ENCODE measurements around the gene ELK4.

ELK4 gene

GRCh38 chr1:205576011-205576410, 55.8 kb downstream of the ELK4 start:
- H3K18ac ChIP-seq (ENCODE audit: low read length), result no peak overlapping the region
- H3K4me2 ChIP-seq (ENCODE audit: low read length), result no peak overlapping the region
- H3K79me1 ChIP-seq (ENCODE audit: low read length), result no peaks in the 10 kb centered on the region
- no peak overlapping the region for H2BK15ac ChIP-seq (replicated peaks; ENCODE audit: low read depth)
- H2BK120ac ChIP-seq (ENCODE audit: low read depth, low read length), result no peak overlapping the region
- H3K4ac ChIP-seq (ENCODE audit: low read depth, low read length), result no peak overlapping the region
- no CpG with 5 or more reads among the region's 3 CpGs for WGBS (ENCODE audit: extremely low coverage, insufficient coverage, low lambda C conversion rate)
- no peak overlapping the region for H2BK5ac ChIP-seq (ENCODE audit: low read length)
- H3K27ac ChIP-seq (ENCODE audit: low read depth, low read length), result no peak overlapping the region
- no peak overlapping the region for H3K23ac ChIP-seq (ENCODE audit: low read length)
- H3K79me2 ChIP-seq (ENCODE audit: control insufficient read depth, insufficient read depth, low read length), result no peaks in the 10 kb centered on the region
- no peaks in the 10 kb centered on the region for H3K27me3 ChIP-seq (ENCODE audit: insufficient read depth, low read length, poor library complexity)
- H3K4me3 ChIP-seq (ENCODE audit: low read length), result no peak overlapping the region
- no peaks in the 10 kb centered on the region for H3K36me3 ChIP-seq (ENCODE audit: control insufficient read depth, insufficient read depth, low read length)
- H3K4me1 ChIP-seq (ENCODE audit: control insufficient read depth, low read depth, low read length), result no peaks in the 10 kb centered on the region
- no peak overlapping the region for H4K8ac ChIP-seq (ENCODE audit: low read depth, low read length)
- no peak overlapping the region for H3K56ac ChIP-seq (ENCODE audit: low read length)
- H4K5ac ChIP-seq (ENCODE audit: low read length), result no peak overlapping the region
- H2AK5ac ChIP-seq (ENCODE audit: low read length), result no peak overlapping the region
- no peak for DNase-seq
- no peak overlapping the region for H3K9ac ChIP-seq (ENCODE audit: low read length)

- Histone ChIP-seq H3K18ac (ENCODE audit: low read length) (no peak overlapping the region), H3K4ac (ENCODE audit: low read depth, low read length) (no peak overlapping the region), H3K9ac (ENCODE audit: low read length) (no peak overlapping the region), H3K79me1 (ENCODE audit: low read length) (no peaks in the 10 kb centered on the region), H2AK5ac (ENCODE audit: low read length) (no peak overlapping the region), H4K5ac (ENCODE audit: low read length) (no peak overlapping the region), H4K8ac (ENCODE audit: low read depth, low read length) (no peak overlapping the region), H2BK15ac (replicated peaks; ENCODE audit: low read depth) (no peak overlapping the region), H2BK120ac (ENCODE audit: low read depth, low read length) (no peak overlapping the region), H2BK5ac (ENCODE audit: low read length) (no peak overlapping the region), H3K4me2 (ENCODE audit: low read length) (no peak overlapping the region), H3K27me3 (ENCODE audit: insufficient read depth, low read length, poor library complexity) (peaks cover 1% of the 10 kb centered on the region), H3K4me1 (ENCODE audit: control insufficient read depth, low read depth, low read length) (no peaks in the 10 kb centered on the region), H3K27ac (ENCODE audit: low read depth, low read length) (no peak overlapping the region), H3K23ac (ENCODE audit: low read length) (no peak overlapping the region), H3K36me3 (ENCODE audit: control insufficient read depth, insufficient read depth, low read length) (no peaks in the 10 kb centered on the region), H3K79me2 (ENCODE audit: control insufficient read depth, insufficient read depth, low read length) (no peaks in the 10 kb centered on the region), H3K56ac (ENCODE audit: low read length) (no peak overlapping the region), H3K4me3 (ENCODE audit: low read length) (no peak overlapping the region)
- no CpG with 5 or more reads among the region's 1 CpG for WGBS (ENCODE audit: extremely low coverage, insufficient coverage, low lambda C conversion rate)
- no peak for DNase-seq
Observed at GRCh38 chr1:205575294-205575885, 56.4 kb downstream of the ELK4 start.

- Histone ChIP-seq H2BK120ac (ENCODE audit: low read depth, low read length) (no peak overlapping the region), H4K5ac (ENCODE audit: low read length) (no peak overlapping the region), H3K56ac (ENCODE audit: low read length) (no peak overlapping the region), H3K79me2 (ENCODE audit: control insufficient read depth, insufficient read depth, low read length) (no peaks in the 10 kb centered on the region), H3K9ac (ENCODE audit: low read length) (no peak overlapping the region), H3K27me3 (ENCODE audit: insufficient read depth, low read length, poor library complexity) (peaks cover 25% of the 10 kb centered on the region), H3K79me1 (ENCODE audit: low read length) (no peaks in the 10 kb centered on the region), H3K36me3 (ENCODE audit: control insufficient read depth, insufficient read depth, low read length) (no peaks in the 10 kb centered on the region), H3K4me1 (ENCODE audit: control insufficient read depth, low read depth, low read length) (no peaks in the 10 kb centered on the region), H3K18ac (ENCODE audit: low read length) (no peak overlapping the region), H3K27ac (ENCODE audit: low read depth, low read length) (no peak overlapping the region), H2BK15ac (replicated peaks; ENCODE audit: low read depth) (no peak overlapping the region), H2AK5ac (ENCODE audit: low read length) (no peak overlapping the region), H3K4me2 (ENCODE audit: low read length) (no peak overlapping the region), H4K8ac (ENCODE audit: low read depth, low read length) (no peak overlapping the region), H2BK5ac (ENCODE audit: low read length) (no peak overlapping the region), H3K23ac (ENCODE audit: low read length) (no peak overlapping the region), H3K4ac (ENCODE audit: low read depth, low read length) (no peak overlapping the region), H3K4me3 (ENCODE audit: low read length) (no peak overlapping the region)
- WGBS (ENCODE audit: extremely low coverage, insufficient coverage, low lambda C conversion rate), result no CpG with 5 or more reads among the region's 1 CpG
- no peak for DNase-seq
Observed at GRCh38 chr1:205572421-205572820, 59.4 kb downstream of the ELK4 start.

- no peak overlapping the region for H4K5ac ChIP-seq (ENCODE audit: low read length)
- H4K8ac ChIP-seq (ENCODE audit: low read depth, low read length), result no peak overlapping the region
- WGBS (ENCODE audit: extremely low coverage, insufficient coverage, low lambda C conversion rate), result no CpG with 5 or more reads among the region's 4 CpGs
- no peaks in the 10 kb centered on the region for H3K4me1 ChIP-seq (ENCODE audit: control insufficient read depth, low read depth, low read length)
- H2AK5ac ChIP-seq (ENCODE audit: low read length), result no peak overlapping the region
- peaks cover 25% of the 10 kb centered on the region for H3K27me3 ChIP-seq (ENCODE audit: insufficient read depth, low read length, poor library complexity)
- H3K4me3 ChIP-seq (ENCODE audit: low read length), result no peak overlapping the region
- H2BK5ac ChIP-seq (ENCODE audit: low read length), result no peak overlapping the region
- no peak overlapping the region for H3K9ac ChIP-seq (ENCODE audit: low read length)
- H3K4ac ChIP-seq (ENCODE audit: low read depth, low read length), result no peak overlapping the region
- no peak overlapping the region for H3K56ac ChIP-seq (ENCODE audit: low read length)
- no peak overlapping the region for H3K4me2 ChIP-seq (ENCODE audit: low read length)
- no peak overlapping the region for H2BK120ac ChIP-seq (ENCODE audit: low read depth, low read length)
- H3K27ac ChIP-seq (ENCODE audit: low read depth, low read length), result no peak overlapping the region
- no peaks in the 10 kb centered on the region for H3K79me1 ChIP-seq (ENCODE audit: low read length)
- H3K79me2 ChIP-seq (ENCODE audit: control insufficient read depth, insufficient read depth, low read length), result no peaks in the 10 kb centered on the region
- H3K23ac ChIP-seq (ENCODE audit: low read length), result no peak overlapping the region
- H3K36me3 ChIP-seq (ENCODE audit: control insufficient read depth, insufficient read depth, low read length), result no peaks in the 10 kb centered on the region
- no peak for DNase-seq
- H2BK15ac ChIP-seq (replicated peaks; ENCODE audit: low read depth), result no peak overlapping the region
- H3K18ac ChIP-seq (ENCODE audit: low read length), result no peak overlapping the region
Observed at GRCh38 chr1:205571747-205572146, 60.1 kb downstream of the ELK4 start.

GRCh38 chr1:205570796-205571537, 60.8 kb downstream of the ELK4 start:
- Histone ChIP-seq H3K56ac (ENCODE audit: low read length) (no peak overlapping the region), H3K18ac (ENCODE audit: low read length) (no peak overlapping the region), H4K5ac (ENCODE audit: low read length) (no peak overlapping the region), H3K4me1 (ENCODE audit: control insufficient read depth, low read depth, low read length) (no peaks in the 10 kb centered on the region), H3K36me3 (ENCODE audit: control insufficient read depth, insufficient read depth, low read length) (no peaks in the 10 kb centered on the region), H2BK120ac (ENCODE audit: low read depth, low read length) (no peak overlapping the region), H3K27me3 (ENCODE audit: insufficient read depth, low read length, poor library complexity) (peaks cover 25% of the 10 kb centered on the region), H2AK5ac (ENCODE audit: low read length) (no peak overlapping the region), H2BK5ac (ENCODE audit: low read length) (no peak overlapping the region), H3K79me2 (ENCODE audit: control insufficient read depth, insufficient read depth, low read length) (no peaks in the 10 kb centered on the region), H3K4ac (ENCODE audit: low read depth, low read length) (no peak overlapping the region), H2BK15ac (replicated peaks; ENCODE audit: low read depth) (no peak overlapping the region), H3K4me2 (ENCODE audit: low read length) (no peak overlapping the region), H3K9ac (ENCODE audit: low read length) (no peak overlapping the region), H3K27ac (ENCODE audit: low read depth, low read length) (no peak overlapping the region), H3K79me1 (ENCODE audit: low read length) (no peaks in the 10 kb centered on the region), H3K23ac (ENCODE audit: low read length) (no peak overlapping the region), H3K4me3 (ENCODE audit: low read length) (no peak overlapping the region), H4K8ac (ENCODE audit: low read depth, low read length) (no peak overlapping the region)
- no peak for DNase-seq
- no CpG with 5 or more reads among the region's 2 CpGs for WGBS (ENCODE audit: extremely low coverage, insufficient coverage, low lambda C conversion rate)

- Histone ChIP-seq H4K5ac (ENCODE audit: low read length) (no peak overlapping the region), H3K79me2 (ENCODE audit: control insufficient read depth, insufficient read depth, low read length) (no peaks in the 10 kb centered on the region), H3K4me2 (ENCODE audit: low read length) (no peak overlapping the region), H2AK5ac (ENCODE audit: low read length) (no peak overlapping the region), H2BK15ac (replicated peaks; ENCODE audit: low read depth) (no peak overlapping the region), H3K4ac (ENCODE audit: low read depth, low read length) (no peak overlapping the region), H3K23ac (ENCODE audit: low read length) (no peak overlapping the region), H2BK5ac (ENCODE audit: low read length) (no peak overlapping the region), H3K9ac (ENCODE audit: low read length) (no peak overlapping the region), H3K56ac (ENCODE audit: low read length) (no peak overlapping the region), H4K8ac (ENCODE audit: low read depth, low read length) (no peak overlapping the region), H3K4me3 (ENCODE audit: low read length) (no peak overlapping the region), H2BK120ac (ENCODE audit: low read depth, low read length) (no peak overlapping the region), H3K27me3 (ENCODE audit: insufficient read depth, low read length, poor library complexity) (peaks cover 25% of the 10 kb centered on the region), H3K36me3 (ENCODE audit: control insufficient read depth, insufficient read depth, low read length) (no peaks in the 10 kb centered on the region), H3K27ac (ENCODE audit: low read depth, low read length) (no peak overlapping the region), H3K79me1 (ENCODE audit: low read length) (no peaks in the 10 kb centered on the region), H3K4me1 (ENCODE audit: control insufficient read depth, low read depth, low read length) (no peaks in the 10 kb centered on the region), H3K18ac (ENCODE audit: low read length) (no peak overlapping the region)
- no peak for DNase-seq
- WGBS (ENCODE audit: extremely low coverage, insufficient coverage, low lambda C conversion rate), result no CpG with 5 or more reads among the region's 7 CpGs
Observed at GRCh38 chr1:205570173-205570501, 61.7 kb downstream of the ELK4 start.
